GM18867 (cell line): ENCODE measurements around the gene SPIRE2.
A peak's percentile ranks its signal among the peaks of the same experiment; 100 is the strongest.
"Not testable (repeated sequence)": the region's sequence is repeated elsewhere in the genome, so short reads cannot be mapped to it uniquely, and the experiment has no call there.

Experiments used
- ATAC-seq: cut with Tn5 transposase; IDR thresholded peaks from one replicate; pipeline ENCODE4 v1.9.1; 2021; ENCODE audit warnings: mild to moderate bottlenecking, moderate library complexity; ENCODE audit not compliant: unreplicated experiment

Gene SPIRE2, protein sequence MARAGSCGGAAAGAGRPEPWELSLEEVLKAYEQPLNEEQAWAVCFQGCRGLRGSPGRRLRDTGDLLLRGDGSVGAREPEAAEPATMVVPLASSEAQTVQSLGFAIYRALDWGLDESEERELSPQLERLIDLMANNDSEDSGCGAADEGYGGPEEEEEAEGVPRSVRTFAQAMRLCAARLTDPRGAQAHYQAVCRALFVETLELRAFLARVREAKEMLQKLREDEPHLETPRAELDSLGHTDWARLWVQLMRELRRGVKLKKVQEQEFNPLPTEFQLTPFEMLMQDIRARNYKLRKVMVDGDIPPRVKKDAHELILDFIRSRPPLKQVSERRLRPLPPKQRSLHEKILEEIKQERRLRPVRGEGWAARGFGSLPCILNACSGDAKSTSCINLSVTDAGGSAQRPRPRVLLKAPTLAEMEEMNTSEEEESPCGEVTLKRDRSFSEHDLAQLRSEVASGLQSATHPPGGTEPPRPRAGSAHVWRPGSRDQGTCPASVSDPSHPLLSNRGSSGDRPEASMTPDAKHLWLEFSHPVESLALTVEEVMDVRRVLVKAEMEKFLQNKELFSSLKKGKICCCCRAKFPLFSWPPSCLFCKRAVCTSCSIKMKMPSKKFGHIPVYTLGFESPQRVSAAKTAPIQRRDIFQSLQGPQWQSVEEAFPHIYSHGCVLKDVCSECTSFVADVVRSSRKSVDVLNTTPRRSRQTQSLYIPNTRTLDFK

DNA sequence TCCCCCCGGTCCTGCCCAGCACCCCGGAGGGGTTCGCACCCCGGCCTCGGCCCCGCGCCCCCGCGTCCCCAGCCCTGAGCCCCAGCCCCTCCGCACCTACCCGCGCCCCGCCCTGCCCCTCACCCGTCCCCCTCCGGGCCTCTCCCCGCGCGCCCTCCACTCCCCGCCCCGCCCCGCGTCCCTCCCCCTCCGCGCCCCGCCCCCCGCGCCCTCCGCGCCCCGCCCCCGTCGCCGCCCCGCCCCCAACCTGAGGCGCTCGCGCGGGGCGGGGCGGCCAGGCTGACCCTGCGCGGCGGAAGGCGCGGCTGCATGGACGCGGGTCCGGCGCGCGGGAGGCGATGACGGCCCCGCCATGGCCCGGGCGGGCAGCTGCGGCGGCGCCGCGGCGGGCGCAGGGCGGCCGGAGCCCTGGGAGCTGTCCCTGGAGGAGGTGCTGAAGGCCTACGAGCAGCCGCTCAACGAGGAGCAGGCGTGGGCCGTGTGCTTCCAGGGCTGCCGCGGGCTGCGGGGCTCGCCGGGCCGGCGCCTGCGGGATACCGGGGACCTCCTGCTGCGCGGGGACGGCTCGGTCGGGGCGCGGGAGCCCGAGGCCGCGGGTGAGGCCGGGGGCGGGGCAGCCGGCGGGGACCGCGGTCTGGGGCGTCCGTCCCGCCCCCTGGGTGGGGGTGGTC, at the start of gene SPIRE2:
SPIRE2 (plus strand) TSS at position 277 of the 671 bp plus-strand sequence; CDS start at position 353, 76 bp downstream.
- ATAC-seq = peak; percentile 70

DNA sequence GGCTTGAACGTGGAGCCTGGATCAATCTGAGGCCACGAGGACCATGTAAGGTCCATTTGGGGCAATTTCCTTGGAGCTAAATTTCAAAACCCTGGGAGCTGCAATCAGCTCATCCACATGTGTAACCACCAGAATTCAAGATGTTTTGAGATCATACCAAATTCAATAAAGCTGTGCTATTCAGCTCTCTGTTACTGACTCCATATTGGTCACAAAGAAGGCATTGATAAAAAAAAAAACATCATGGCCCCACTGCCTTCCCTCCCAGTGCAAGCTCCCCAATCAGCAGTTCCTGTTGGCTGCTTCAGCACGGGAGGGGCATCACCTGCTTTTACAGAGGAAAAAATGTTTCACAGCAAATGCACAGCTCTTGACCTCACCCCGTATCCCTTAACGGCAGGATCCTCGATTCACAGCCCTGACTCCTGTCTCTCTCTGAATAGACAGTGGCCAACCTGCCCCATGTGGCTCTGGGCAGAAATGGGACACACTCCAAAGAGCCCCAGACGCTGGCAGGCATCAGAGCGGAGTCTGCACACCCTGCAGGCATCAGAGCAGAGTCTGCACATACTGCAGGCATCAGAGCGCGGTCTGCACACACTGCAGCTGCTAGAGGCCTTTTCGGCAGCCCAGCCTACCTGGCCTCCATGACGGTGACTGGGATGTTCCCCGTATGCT, 48.9 kb upstream of the SPIRE2 start:
- no peak for ATAC-seq

DNA sequence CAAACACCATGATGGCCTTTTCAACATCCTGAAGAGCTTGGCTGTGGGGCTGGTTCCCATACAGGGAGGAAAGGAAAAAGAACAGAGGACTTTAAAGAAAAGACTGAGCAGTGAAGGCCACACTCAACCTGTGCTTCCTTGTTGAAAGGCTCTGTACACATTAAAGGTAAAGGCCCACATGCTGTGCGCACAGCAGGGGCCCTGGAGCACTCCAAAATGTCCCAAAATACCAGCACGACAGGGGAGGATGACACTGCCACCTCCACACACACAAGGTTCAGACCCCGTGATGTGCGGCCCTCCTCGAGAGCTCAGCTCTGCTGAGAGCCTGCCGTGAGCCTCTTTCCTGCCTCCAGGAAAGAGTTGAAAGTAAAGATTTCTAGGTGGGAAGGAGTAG, 48.4 kb upstream of the SPIRE2 start:
- no peak for ATAC-seq

DNA sequence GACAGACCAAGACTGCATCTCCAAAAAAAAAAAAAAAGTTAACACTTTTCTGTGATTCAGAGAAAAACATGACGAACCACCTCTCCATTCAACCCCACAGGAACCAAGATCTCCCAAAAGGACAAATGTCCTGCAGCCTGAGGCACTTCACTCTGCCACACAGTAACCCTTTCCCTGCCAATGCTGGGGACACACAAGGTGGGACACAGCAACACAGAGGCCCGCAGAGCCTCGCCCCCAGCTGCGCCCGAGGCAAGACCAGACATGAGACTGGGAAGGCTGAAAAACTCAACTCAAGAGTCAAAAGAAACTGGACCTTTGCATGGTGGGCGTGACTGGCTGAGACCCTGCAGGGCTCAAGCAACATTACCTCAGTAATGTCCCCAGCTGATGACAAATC, 45.8 kb upstream of the SPIRE2 start:
- no peak for ATAC-seq

DNA sequence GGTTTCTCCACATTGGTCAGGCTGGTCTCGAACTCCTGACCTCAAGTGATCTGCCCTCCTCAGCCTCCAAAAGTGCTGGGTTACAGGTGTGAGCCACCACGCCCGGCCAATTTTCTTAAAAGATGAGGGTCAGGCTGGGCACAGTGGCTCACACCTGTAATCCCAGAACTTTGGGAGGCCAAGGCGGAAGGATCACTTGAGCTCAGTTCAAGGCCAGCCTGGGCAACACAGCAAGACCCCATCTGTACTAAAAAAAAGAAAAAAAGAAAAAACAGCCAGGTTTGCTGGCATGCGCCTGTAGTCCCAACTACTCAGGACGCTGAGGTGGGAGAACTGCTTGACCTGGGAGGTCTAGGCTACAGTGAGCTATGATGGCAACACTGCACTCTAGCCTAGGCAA, 44.3 kb upstream of the SPIRE2 start:
- ATAC-seq = not testable (repeated sequence)

DNA sequence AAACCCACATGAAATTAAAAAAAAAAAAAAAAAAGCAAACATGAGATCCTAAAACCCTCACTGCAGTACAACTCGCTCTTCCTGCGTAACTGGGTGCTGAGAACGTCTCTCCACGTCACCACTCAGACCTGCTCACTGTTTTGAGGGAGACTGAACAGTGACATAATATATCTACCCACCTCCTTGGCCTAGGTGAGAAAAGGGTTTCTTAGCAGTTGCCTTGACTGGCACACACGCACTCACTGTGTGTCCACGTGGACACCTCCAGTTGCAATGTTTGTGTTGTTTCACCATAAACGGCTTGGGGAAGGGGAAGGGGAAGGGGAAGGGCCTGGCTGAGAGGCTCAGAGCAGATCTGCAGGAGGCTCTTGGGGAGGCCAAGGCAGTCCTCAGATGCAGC, 43.9 kb upstream of the SPIRE2 start:
- no peak for ATAC-seq

DNA sequence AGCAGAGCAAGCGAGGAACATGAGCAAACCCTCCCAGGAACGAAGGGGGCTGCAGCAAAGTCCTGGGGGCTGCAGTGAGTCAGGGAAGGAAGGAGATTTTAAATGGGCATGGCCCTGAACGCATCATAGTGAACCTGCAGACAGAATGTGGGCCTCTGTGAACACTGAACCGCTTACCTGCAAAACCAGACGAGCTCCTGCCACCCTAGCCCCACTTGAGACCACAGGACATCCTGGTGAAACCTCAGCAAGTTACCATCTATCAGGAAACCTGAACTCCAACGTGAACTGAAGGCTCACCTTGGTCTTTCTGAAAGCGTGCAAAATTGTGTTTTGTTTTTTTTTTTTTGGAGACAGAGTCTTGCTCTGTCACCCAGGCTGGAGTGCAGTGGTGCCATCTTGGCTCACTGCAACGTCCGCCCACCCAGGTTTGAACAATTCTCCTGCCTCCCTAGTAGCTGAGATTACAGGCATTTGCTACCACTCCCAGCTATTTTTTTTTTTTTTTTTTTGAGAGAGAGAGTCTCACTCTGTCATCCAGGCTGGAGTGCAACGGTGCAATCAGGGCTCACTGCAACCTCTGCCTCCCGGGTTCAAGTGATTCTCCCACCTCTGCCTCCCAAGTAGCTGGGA, 42.6 kb upstream of the SPIRE2 start:
- no peak for ATAC-seq

DNA sequence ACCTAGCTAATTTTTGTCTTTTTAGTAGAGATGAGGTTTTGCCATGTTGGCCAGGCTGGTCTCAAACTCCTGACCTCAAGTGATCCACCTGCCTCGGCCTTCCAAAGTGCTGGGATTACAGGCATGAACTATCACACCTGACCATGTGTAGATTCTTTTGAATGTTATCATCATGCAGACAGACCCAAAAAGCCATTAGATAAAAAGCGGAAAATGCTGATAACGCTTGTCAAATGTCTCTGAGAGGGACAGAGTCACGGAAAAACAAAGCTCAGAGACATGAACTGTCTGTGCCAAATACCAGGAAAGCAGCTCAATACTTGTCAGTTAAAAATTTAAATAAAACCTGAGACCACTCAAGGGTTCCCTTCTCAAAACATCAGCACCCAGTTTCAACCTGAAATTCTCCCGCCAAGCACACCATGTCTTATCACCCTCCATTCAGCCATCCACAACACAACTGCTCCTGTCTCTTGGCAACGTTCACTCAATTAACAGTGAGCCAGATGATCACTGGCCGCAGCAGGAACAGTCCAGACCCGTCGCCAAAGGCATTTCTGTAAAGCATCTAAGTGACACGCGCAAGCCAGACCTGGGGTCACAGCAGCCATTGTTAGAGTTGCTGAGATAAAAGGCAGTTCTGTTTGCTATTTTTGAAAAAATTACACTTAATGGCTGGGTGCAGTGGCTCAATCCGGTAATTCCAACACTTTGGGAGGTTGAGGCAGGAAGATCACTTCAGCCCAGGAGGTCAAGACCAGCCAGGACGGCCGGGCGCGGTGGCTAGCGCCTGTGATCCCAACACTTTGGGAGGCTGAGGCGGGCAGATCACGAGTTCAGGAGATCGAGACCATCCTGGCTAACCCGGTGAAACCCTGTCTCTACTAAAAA, 41.6 kb upstream of the SPIRE2 start:
- no peak for ATAC-seq

DNA sequence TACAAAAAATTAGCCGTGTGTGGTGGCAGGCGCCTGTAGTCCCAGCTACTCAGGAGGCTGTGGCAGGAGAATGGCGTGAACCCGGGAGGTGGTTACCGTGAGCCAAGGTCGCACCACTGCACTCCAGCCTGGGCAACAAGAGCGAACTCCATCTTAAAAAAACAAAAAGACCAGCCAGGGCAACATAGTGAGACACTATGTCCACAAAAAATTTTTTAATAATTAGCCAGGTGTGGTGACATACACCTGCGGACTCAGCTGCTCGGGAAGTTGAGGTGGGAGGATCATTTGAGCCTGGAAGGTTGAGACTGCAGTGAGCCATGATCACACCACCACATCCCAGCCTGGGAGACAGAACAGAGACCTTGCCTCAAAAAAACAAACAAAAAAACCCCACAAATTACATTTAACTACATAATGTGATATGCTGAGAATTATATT, 40.9 kb upstream of the SPIRE2 start:
- ATAC-seq = no peak

DNA sequence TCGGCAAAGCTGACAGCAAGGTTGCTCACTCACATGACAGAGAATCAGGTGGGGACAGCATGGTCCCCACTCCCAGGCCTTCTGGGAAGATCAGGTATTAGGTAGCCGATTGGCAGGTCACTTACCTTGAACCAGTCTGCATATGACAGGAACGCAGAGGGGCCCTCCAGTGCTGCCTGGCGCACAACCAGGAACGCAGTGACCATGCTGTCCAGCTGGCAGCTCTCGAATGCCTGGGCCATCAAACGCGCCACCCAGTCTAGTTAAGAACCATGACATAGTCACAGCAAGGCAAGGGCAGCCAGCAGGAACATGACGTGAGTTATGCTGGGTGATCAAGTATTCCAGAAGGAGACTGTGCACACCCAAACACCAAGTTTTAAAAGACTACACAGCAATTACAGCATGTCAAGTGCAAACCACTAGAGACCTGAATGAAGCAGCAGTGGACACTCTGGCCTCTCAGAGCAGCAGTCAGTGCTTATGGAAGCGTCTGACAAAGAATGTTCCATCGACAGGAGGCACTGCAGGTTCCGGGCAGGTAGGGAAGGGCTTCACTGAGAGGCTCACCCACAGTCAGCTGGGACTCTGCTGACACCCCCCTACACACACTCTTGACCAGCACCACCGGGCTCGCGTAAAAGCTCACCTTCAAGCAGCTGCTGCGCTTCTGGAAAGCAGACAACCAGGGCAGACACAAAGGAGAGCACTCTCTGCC, 36.8 kb upstream of the SPIRE2 start:
- ATAC-seq = no peak

DNA sequence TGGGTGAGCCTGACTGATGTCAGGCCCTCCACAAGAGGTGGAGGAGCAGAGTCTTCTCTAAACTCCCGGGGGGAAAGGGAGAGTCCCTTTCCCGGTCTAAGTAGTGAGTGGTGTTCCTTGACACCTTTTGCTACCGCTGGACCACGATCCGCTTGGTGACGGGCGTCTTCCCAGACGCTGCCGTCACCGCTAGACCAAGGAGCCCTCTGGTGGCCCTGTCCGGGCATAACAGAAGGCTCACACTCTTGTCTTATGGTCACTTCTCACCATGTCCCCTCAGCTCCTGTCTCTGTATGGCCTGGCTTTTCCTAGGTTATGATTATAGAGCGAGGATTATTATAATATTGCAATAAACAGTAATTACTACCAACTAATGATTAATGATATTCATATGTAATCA, 35.2 kb upstream of the SPIRE2 start:
- ATAC-seq = not testable (repeated sequence)

DNA sequence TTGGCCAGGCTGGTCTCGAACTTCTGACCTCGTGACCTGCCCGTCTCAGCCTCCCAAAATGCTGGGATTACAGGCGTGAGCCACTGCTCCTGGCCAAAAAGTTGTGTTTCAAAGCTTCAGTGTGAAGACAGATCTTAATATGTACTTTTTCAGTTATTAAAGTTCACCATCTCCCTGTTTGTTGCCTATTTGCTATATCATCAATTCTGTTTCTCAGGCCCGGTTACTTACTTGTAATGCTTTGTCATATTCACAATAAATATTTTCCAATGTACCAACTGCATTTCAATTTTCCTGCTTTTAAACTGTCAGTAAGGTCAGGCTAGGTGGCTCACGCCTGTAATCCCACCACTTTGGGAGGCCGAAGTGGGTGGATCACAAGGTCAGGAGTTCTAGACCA, 34.3 kb upstream of the SPIRE2 start:
- no peak for ATAC-seq

DNA sequence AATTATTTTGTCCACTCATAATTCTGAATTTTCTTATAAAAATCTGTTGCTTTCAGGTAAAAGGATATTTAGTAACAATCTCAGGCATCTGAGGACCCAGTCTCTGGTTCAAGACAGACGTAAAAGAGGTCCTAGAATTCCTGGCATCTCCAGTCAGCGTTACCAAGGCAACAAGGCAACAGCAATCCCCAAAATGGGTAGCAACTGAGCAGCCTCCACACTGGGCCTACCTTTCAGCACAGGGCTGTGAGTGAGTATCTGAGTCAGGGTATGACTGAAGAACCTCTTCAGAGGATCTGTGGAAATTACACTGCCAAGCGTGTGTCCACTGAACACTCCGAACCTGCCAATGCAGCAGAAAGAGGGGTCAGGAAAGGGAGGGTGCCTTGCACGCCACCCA, 32.6 kb upstream of the SPIRE2 start:
- no peak for ATAC-seq

DNA sequence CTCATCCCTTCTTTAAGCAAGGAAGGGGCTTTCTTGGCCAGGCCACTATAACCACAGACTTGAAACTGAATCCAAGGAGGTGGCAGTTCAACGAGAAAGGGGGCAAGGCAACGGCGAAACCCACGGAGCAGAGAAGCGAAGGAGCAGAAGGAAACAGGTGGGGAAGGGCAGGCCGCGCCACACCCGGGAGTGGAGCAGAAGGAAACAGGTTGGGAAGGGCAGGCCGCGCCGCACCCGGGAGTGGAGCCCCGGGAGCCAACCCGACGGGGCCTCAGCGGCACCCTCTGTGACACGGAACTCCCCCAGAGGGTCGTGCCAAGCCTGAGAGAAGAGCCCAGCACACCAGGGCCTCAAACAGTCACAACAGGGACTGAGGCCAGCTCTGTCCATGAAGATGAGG, 32.2 kb upstream of the SPIRE2 start:
- ATAC-seq = no peak

DNA sequence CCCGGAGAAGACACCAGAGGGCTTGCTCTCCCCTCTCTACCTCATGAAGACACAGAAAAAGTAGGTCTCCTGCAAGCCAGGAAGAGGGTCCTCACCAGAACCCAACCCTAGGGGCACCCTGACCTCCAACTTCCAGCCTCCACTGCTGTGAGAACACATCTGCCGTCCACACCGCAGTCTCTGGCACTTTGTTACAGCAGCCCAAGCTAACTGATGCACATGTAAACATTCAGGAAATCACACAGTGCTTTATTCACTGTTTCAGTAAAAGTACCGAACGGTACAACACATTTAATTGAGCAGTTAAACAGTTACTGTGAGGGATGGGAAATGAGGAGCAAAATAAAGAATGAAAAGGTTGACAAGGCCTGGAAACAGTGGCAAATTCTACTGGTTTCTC, 30.1 kb upstream of the SPIRE2 start:
- ATAC-seq = no peak

DNA sequence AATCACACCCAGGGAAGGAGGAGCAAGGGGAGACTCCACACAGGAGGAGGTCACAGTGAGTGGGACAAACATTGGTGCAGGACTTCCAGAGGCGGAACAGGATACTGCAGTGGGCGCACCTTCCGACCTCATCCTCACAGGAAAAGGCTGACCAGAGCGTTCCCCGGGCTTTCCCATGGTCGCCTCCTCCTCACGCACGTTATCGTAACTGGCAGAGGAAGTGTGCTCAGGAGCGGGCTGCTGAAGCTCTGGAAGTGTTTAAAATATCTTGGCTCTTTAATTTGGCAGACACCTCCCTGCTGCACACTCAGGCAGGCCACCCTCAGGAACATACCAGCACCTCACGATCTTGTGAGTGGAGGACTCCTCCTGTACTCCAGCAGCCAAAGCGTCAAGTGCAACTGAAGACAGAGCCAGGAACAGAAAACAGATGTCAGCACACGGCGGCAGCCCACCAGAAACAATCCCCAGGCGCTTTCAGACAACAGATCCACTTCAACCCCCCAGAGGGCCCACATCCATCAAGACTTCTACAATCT, 29.4 kb upstream of the SPIRE2 start:
- no peak for ATAC-seq

DNA sequence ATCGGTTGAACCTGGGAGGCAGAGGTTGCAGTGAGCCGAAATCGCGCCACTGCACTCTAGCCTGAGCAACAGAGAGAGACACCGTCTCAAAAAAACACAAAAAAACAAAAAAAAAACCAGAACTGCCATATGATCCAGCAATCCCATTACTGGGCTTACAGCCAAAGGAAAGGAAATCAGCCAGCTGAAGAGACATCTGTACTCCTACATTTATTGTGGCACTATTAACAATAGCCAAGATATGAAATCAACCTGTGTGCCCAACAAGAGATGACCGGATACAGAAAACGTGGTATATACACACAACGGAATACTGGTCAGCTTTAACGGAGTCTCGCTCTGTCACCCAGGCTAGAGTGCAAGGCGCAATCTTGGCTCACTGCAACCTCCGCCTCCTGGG, 26.5 kb upstream of the SPIRE2 start:
- ATAC-seq = no peak

DNA sequence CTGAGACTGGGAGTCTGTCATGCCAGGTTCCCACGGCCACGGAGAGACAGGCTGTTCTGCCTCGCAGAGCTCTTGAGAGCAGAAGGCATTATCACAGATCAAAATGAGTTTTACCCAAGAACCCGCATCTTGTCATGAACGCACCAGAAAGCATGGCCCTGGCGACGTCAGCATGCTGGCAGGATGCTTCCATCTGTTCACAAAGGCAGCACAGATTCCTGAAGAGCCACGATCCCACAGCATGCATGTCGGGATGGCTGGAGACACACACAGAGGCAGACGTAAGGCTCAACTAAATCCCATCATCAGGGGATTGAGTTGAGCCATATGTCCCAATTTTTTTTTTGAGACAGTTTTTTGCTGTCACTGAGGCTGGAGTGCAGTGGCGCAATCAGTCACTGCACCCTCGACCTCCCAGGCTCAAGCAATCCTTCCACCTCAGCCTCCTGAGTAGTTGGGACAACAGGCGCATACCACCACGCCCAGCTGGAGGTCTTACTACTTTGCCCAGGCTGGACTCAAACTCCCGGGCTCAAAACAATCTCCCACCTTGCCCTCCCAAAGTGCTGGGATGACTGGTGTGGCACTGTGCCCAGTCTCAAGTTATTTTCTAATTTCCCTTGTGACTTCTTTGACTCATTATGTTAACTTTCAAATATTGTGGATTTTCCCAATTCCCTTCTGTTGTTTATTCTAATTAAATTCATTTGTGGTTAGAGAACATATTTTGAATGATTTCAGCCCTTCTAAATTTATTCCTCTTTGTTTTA, 23.0 kb upstream of the SPIRE2 start:
- no peak for ATAC-seq
